Activated B cell treated with CpG ODN at 0.5 μM for 24 hours (primary cell): ENCODE measurements around the gene BRD7. TPM values are rescaled to one million over a fixed set of nuclear protein-coding genes. Genes with fewer than 3 reads are reported as not detected.

Experiments
- ATAC-seq: fragments of 200-7000 bp; cut with Tn5 transposase; one replicate; pipeline ENCODE4 v1.10.0; 2021; ENCODE audit warnings: low read depth, mild to moderate bottlenecking, moderate library complexity
- CTCF ChIA-PET: fragments of 350-600 bp; sonication (Branson Sonifier 250); formaldehyde crosslinking; loops from one replicate; lab custom pipeline; 2021; ENCODE audit warnings: antibody characterized with exemption; lab: Charles Lee
- POLR2A ChIA-PET: fragments of 350-600 bp; sonication (Branson Sonifier 250); formaldehyde crosslinking; loops from one replicate; lab custom pipeline; 2021; ENCODE audit warnings: antibody characterized with exemption; lab: Charles Lee
- DNase-seq: peaks from one replicate; pipeline ENCODE4 v3.0.0; 2022
- H3K27ac Mint-ChIP-seq: one replicate; pipeline ENCODE4 v1.8.0; 2020; ENCODE audit warnings: mixed read lengths
- H3K27me3 Mint-ChIP-seq: one replicate; pipeline ENCODE4 v1.8.0; 2021; ENCODE audit warnings: mixed read lengths
- H3K36me3 Mint-ChIP-seq: one replicate; pipeline ENCODE4 v1.8.0; 2021; ENCODE audit warnings: low read depth, mixed read lengths
- H3K4me1 Mint-ChIP-seq: one replicate; pipeline ENCODE4 v1.8.0; 2021; ENCODE audit warnings: mixed read lengths
- H3K4me3 Mint-ChIP-seq: one replicate; pipeline ENCODE4 v1.8.0; 2020; ENCODE audit warnings: mild to moderate bottlenecking, mixed read lengths
- H3K9me3 Mint-ChIP-seq: one replicate; pipeline ENCODE4 v1.8.0; 2020; ENCODE audit warnings: mixed read lengths
- CTCF ChIP-seq: fragments of 200-600 bp; IDR thresholded peaks from one replicate; pipeline ENCODE4 v1.8.0; 2022; ENCODE audit warnings: antibody characterized with exemption, mild to moderate bottlenecking
- intact Hi-C: fragments of 100-400 bp; cut with micrococcal nuclease; formaldehyde crosslinking; loops from one replicate; pipeline ENCODE4 v1.15.1; 2024
- total RNA-seq: library from RNA; stranded (reverse); gene quantifications from 2 replicates; pipeline ENCODE4 v1.2.3, GENCODE V29; 2022

BRD7 gene
- total RNA-seq, 1 donor from 2014 or later, result 65.2 TPM

DNA sequence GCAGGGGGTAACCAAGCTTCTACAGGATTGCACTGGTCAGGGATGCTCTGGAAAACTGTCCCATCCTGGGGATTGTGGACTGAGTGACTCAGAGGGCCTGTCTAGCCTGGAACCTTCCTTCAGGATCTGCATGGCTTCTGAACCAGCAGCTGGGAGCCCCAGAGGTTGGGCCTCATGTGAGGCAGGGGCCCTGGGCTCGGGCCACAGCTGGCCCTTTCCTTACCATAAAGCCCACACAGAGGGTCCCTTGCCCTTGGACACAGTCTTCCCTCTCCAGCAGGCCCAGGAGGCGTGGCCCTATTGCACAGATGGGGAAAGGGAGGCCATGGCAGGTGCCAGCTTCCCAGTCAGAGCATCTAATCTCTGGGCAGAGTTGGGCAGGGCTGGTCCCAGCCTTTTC is 72.0 kb downstream of the BRD7 start:
- no peaks in the 10 kb centered on the region for H3K27me3 Mint-ChIP-seq
- TF ChIP-seq CTCF, result no peak
- ChIA-PET POLR2A (interaction anchor here (1.2 kb wide), 1 partner anchor 23 kb away, joined by 3 read pairs; no protein-coding TSS in a partner anchor), CTCF (interaction anchor here (0.8 kb wide), 1 partner anchor 58 kb away, joined by 3 read pairs; no protein-coding TSS in a partner anchor)
- H3K36me3 Mint-ChIP-seq, result peaks cover 66% of the 10 kb centered on the region
- peaks cover 4% of the 10 kb centered on the region for H3K4me1 Mint-ChIP-seq
- no peak overlapping the region for H3K4me3 Mint-ChIP-seq
- no peaks in the 10 kb centered on the region for H3K9me3 Mint-ChIP-seq
- ATAC-seq (no peak), DNase-seq (no peak)
- peak overlapping the region; percentile 35 for H3K27ac Mint-ChIP-seq
- intact Hi-C loops, result no loop called here

DNA sequence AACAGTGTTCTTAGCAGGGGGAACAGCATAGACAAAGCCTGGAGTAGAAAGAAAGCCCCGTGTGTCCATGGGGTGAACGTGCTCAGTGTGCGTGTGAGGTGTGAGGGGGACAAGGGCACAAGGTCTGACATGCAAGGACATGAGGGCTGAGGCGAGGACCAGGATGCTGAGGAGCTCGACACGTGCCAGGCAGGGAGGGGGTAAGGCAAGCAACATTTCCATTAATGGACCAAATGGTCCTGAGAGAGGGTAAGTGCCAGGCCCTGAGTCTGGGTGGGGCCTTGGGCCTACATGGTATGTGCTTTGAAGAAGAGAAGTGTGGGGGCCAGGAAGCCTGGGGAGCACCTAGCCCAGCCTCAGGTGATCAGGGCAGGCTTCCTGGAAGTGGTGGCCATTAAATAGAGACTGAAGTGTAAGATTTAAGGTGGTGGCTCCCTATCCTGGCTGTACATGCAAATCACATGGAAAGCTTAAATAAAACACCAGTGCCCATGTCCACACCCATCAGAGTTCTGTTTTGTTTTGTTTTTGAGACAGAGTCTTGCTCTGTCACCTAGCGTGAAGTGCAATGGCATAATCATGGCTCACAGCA is 73.2 kb downstream of the BRD7 start:
- ChIA-PET POLR2A (interaction anchor here (2.6 kb wide), 1 partner anchor 12 kb away, joined by 6 read pairs; no protein-coding TSS in a partner anchor), CTCF (interaction anchor here (1.0 kb wide), 1 partner anchor 14 kb away, joined by 3 read pairs; no protein-coding TSS in a partner anchor)
- Mint-ChIP-seq H3K9me3 (no peaks in the 10 kb centered on the region), H3K4me1 (peaks cover 4% of the 10 kb centered on the region), H3K36me3 (peaks cover 68% of the 10 kb centered on the region), H3K27ac (peak overlapping the region; percentile 35), H3K4me3 (no peak overlapping the region), H3K27me3 (no peaks in the 10 kb centered on the region)
- ATAC-seq (no peak), DNase-seq (no peak)
- TF ChIP-seq CTCF, result no peak
- intact Hi-C loops, result no loop called here

GRCh38 chr16:50294955-50295354 is 73.8 kb downstream of the BRD7 start:
- H3K27ac Mint-ChIP-seq, result no peak overlapping the region
- H3K9me3 Mint-ChIP-seq, result no peaks in the 10 kb centered on the region
- TF ChIP-seq CTCF, result no peak
- ATAC-seq (no peak), DNase-seq (no peak)
- POLR2A ChIA-PET, result interaction anchor here (0.6 to 2.6 kb wide), 2 partner anchors 11 to 377 kb away, joined by 4 to 6 read pairs; no protein-coding TSS in a partner anchor
- peaks cover 68% of the 10 kb centered on the region for H3K36me3 Mint-ChIP-seq
- H3K27me3 Mint-ChIP-seq, result no peaks in the 10 kb centered on the region
- CTCF ChIA-PET, result interaction anchor here (1.0 kb wide), 1 partner anchor 13 kb away, joined by 3 read pairs; no protein-coding TSS in a partner anchor
- H3K4me3 Mint-ChIP-seq, result no peak overlapping the region
- H3K4me1 Mint-ChIP-seq, result peaks cover 4% of the 10 kb centered on the region
- intact Hi-C loops, result no loop called here

GRCh38 chr16:50293994-50294855 is 74.6 kb downstream of the BRD7 start:
- DNase-seq (no peak), ATAC-seq (no peak)
- Mint-ChIP-seq H3K27ac (no peak overlapping the region), H3K9me3 (no peaks in the 10 kb centered on the region), H3K36me3 (peaks cover 72% of the 10 kb centered on the region), H3K4me1 (peaks cover 4% of the 10 kb centered on the region), H3K4me3 (no peak overlapping the region), H3K27me3 (no peaks in the 10 kb centered on the region)
- CTCF ChIA-PET, result interaction anchor here (1.0 kb wide), 1 partner anchor 12 kb away, joined by 3 read pairs; no protein-coding TSS in a partner anchor
- intact Hi-C loops, result no loop called here
- POLR2A ChIA-PET, result interaction anchor here (0.6 to 2.6 kb wide), 2 partner anchors 10 to 378 kb away, joined by 4 to 6 read pairs; no protein-coding TSS in a partner anchor
- TF ChIP-seq CTCF, result no peak
